SK-N-SH treated with all-trans-retinoic acid at 6 μM for 48 hours (cell line): ENCODE data around the gene ABHD4.

Source experiments
- CSDC2 ChIP-seq: fragments of 250-450 bp; sonication (Bioruptor Pico); IDR thresholded peaks from 2 replicates; pipeline ENCODE4 v1.5.0; 2020; ENCODE audit warnings: mild to moderate bottlenecking, moderate library complexity
- OSR1 ChIP-seq: fragments of 250-450 bp; sonication (Bioruptor Pico); IDR thresholded peaks from 2 replicates; pipeline ENCODE4 v1.8.0; 2022; ENCODE audit warnings: moderate library complexity, mild to moderate bottlenecking, inconsistent platforms
- PATZ1 ChIP-seq: fragments of 250-450 bp; sonication (Bioruptor Pico); IDR thresholded peaks from 2 replicates; pipeline ENCODE4 v1.8.0; 2020; ENCODE audit warnings: mild to moderate bottlenecking, moderate library complexity, borderline replicate concordance
- PPARA ChIP-seq: fragments of 250-450 bp; sonication (Bioruptor Pico); IDR thresholded peaks from 2 replicates; pipeline ENCODE4 v1.5.0; 2020; ENCODE audit warnings: mild to moderate bottlenecking, borderline replicate concordance
- TCF4 ChIP-seq: fragments of 250-450 bp; sonication (Bioruptor Pico); IDR thresholded peaks from 2 replicates; pipeline ENCODE4 v1.8.0; 2021; ENCODE audit warnings: mild to moderate bottlenecking, moderate library complexity, borderline replicate concordance
- ZFP3 ChIP-seq: fragments of 250-450 bp; sonication (Bioruptor Pico); IDR thresholded peaks from 2 replicates; pipeline ENCODE4 v1.5.0; 2020; ENCODE audit warnings: mild to moderate bottlenecking, moderate library complexity
- ZNF565 ChIP-seq: fragments of 450-650 bp; formaldehyde crosslinking; conservative IDR thresholded peaks from 2 replicates; pipeline ENCODE4 v1.5.0; 2020; ENCODE audit warnings: low read depth, mild to moderate bottlenecking, moderate library complexity
- ZNF70 ChIP-seq: fragments of 450-650 bp; formaldehyde crosslinking; IDR thresholded peaks from 2 replicates; pipeline ENCODE4 v1.5.0; 2020; ENCODE audit warnings: mild to moderate bottlenecking, moderate library complexity
- ZNF8 ChIP-seq: fragments of 450-650 bp; formaldehyde crosslinking; IDR thresholded peaks from 2 replicates; pipeline ENCODE4 v1.5.0; 2020; ENCODE audit warnings: mild to moderate bottlenecking, moderate library complexity

GRCh38 chr14:22634233-22634900, 36.3 kb downstream of the ABHD4 start:
- TF ChIP-seq PPARA (CRISPR knock-in tag) (no peak), PATZ1 (no peak), TCF4 (CRISPR knock-in tag) (no peak), ZNF565 (CRISPR knock-in tag) (no peak), OSR1 (CRISPR knock-in tag) (no peak), ZNF70 (CRISPR knock-in tag) (no peak), CSDC2 (CRISPR knock-in tag) (no peak), ZFP3 (CRISPR knock-in tag) (no peak), ZNF8 (CRISPR knock-in tag) (no peak)
